GM10266 (cell line): ENCODE measurements around the gene VAPA.
"Not testable (repeated sequence)": the region's sequence is repeated elsewhere in the genome, so short reads cannot be mapped to it uniquely, and the experiment has no call there.

Experiments
- DNase-seq: peaks from one replicate; pipeline ENCODE4 v3.0.0; 2012; ENCODE audit errors: extremely low spot score
- TF ChIP-seq, protein P1 (sequence below): IDR thresholded peaks from 2 replicates; pipeline ENCODE4 v1.5.1; 2012; ENCODE audit warnings: mild to moderate bottlenecking, low read depth; ENCODE audit not compliant: control insufficient read depth, insufficient read depth; ENCODE audit errors: missing control alignments

VAPA gene

DNA sequence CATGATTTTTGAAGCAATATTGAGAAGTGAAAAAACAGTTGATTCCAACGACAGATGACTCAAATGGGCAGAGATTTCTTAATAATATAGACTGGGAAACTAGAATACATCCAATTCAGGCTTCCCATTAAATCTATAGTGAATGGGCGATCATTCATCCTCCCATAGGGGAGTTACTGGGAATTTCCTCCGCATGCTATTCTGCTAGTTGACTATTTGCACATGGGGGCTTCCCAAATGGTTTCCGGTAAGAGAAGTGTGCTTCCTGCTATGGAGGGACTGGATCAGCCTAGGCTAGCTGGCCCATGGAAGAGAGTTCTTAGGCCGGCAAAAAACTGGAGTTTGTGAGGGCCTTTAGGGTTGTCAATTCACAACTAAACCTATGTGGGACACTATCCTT is 2.6 kb upstream of the VAPA start:
- DNase-seq, result no peak
- TF ChIP-seq, protein P1, sequence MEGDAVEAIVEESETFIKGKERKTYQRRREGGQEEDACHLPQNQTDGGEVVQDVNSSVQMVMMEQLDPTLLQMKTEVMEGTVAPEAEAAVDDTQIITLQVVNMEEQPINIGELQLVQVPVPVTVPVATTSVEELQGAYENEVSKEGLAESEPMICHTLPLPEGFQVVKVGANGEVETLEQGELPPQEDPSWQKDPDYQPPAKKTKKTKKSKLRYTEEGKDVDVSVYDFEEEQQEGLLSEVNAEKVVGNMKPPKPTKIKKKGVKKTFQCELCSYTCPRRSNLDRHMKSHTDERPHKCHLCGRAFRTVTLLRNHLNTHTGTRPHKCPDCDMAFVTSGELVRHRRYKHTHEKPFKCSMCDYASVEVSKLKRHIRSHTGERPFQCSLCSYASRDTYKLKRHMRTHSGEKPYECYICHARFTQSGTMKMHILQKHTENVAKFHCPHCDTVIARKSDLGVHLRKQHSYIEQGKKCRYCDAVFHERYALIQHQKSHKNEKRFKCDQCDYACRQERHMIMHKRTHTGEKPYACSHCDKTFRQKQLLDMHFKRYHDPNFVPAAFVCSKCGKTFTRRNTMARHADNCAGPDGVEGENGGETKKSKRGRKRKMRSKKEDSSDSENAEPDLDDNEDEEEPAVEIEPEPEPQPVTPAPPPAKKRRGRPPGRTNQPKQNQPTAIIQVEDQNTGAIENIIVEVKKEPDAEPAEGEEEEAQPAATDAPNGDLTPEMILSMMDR, result no peak

DNA sequence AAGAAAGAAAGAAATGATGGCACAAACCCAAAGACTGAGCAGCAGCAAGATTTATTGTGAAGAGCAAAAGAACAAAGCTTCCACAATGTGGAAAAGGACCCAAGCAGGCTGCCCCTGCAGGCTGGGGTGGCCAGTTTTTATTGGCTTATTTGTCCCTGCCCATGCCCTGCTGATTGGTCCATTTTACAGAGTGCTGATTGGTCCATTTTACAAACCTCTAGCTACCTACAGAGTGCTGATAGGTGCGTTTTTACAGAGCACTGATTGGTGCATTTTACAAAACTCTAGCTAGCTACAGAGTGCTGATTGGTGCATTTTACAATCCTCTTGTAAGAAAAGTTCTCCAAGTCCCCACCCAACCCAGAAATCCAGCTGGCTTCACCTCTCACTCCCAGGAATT is 1.5 kb upstream of the VAPA start:
- DNase-seq, result not testable (repeated sequence)

DNA sequence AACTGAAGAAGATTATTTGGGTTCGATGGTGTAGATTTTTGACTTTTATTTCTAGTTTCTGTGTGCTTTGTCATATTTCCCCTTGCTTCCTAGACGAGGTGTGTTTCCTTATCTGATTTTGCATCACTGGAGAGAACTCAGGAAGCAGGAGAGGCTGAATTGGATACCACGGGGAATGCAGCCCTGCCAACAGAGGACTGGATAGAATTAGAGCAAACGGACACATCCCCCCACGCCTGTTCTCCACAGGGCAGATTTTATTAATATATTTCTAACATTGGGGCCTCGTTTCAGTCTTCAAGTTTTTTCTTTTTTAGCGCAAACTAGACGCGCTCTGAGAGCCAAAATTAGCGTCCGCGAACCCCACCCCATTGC is 678 bp upstream of the VAPA start:
- DNase-seq, result no peak
- TF ChIP-seq, protein P1, result no peak

DNA sequence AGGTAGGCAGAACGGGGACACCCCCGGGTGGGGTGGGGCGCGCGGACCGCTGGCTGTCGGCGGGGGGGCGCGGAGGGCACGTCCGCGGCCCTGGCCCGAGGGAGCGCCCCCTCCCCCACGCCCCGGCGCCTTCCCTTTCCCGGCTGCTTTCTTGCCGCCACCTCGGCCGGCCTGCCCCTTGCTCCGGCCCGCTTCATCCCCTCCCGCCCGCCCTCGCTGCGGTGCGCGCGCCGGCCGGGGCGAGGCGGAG is 443 bp downstream of the VAPA start:
- DNase-seq, result peak; percentile 77
- TF ChIP-seq, protein P1, result no peak

DNA sequence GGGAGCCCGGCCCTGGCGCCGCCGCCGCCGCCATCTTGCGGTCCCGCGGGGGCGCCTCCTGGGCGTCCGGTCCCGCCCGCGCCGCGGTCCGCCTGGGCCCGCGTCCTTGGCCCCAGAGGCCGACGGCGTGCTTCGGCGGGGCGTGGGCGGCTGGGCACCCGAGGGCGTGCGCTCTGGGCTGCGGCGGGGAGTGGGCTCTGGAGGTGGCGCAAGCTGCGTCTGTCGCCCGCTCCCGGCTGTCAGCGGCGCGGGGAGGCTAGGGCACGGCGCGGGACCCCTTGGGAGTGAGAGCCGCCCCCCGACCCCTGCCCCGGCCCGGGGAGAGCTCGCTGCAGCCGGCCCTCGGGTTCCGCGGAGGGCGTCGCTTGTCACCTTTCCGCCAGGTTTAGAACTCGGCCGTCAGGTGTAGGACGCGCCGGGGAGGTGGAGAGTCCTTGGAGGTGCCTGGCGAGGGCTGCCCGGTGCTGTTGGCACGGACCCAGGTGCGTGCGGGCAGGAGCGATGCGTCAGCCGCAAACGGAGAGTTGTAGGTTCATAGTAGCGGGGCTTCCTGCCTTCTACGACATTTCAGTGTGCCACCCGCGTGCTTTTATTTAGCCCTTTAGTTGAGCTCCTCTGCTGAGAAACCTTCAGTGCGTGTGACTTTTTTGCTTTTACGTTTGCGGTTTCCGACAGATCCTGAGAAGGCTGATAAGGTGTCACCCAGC is 921 bp downstream of the VAPA start:
- DNase-seq, result peak; percentile 43
- TF ChIP-seq, protein P1, result no peak

DNA sequence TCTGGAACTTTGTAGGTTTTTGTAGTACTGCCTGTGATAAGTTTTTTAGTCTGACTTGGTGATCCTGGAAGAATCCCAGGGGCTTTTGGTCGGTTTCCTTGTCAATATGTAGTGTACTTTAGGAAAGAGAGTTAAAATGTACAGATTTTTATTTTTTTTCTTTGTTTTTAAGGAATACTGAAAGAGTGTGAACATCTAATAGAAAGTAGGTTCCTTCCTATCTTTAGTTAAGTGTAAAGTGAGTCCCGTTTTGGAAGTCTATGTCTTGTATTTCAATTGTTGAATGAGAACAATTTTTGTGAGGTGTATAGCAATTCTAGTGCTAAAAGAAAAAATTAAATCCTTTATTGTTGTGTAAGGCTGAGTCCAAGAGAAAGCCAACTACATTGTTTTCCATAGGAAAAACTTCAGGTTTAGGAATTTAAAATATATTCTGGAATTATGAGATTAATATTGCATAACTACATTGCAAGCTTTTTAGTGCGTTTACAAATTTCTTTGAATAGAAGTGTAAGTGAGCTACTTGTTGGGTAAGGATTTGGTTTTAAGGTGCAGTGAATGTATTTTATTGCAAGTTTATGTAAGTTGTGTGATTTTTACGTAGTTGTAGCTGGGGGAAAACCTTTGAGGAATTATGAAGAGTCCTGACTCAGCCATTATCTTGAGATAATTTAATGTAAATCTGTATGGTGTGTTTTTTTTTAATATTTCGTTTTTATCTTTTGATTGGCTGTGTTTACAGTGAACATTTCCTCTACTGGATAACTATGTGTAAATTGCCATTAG is 1.7 kb downstream of the VAPA start:
- no peak for DNase-seq
- TF ChIP-seq, protein P1, result no peak

DNA sequence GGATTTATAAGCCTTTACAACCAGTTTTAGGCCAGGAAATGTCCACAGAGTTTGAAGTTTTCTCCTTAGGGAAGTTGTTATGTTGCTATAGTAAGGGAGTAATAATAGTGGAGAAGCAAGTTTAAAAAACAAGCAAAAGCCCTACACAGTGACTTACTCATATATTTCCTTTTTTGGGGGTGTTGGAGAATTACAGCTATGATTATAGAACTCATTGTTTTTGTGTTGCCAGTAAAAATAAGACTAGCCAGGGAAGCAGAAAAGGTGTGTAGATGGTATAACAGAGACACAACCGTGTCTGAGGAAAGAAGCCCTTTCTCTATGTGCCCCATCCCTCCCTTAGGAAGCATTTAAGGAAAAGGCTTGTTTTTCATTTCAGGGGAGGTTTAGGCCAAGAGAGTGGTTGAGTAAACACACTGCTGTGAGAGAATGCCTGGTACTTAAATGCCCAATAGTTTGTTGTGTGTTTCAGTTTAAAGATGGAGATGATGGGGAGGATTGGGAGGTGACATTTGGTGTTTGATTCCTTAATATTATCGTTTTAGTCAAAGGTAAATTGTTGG is 2.3 kb downstream of the VAPA start:
- DNase-seq, result no peak
- TF ChIP-seq, protein P1, result no peak
